Esophagus muscularis mucosa (tissue), 4 donors: ENCODE results near the gene LRRN2. TPM values are rescaled to one million over a fixed set of nuclear protein-coding genes. Genes with fewer than 3 reads are reported as not detected.
A peak's percentile ranks its signal among the peaks of the same experiment; 100 is the strongest.

Experiments
- DNase-seq: peaks from one replicate; pipeline ENCODE4 v3.0.0-alpha.2; 2017; ENCODE audit errors: extremely low spot score
- H3K27ac ChIP-seq, 4 donors: fragments of 200-600 bp; sonication (generic); replicated peaks in 1 of 4; 1 replicate in 3 of 4; 2 replicates in 1 of 4; pipeline ENCODE4 v1.5.1; 2016 to 2019; ENCODE audit warnings: mild to moderate bottlenecking in 1 of 4
- H3K27me3 ChIP-seq, 4 donors: fragments of 200-600 bp; sonication (generic); one replicate each; pipeline versions ENCODE4 v1.5.1 to v1.6.0; 2016 to 2019
- H3K36me3 ChIP-seq, 4 donors: fragments of 200-600 bp; sonication (generic); one replicate each; pipeline ENCODE4 v1.5.1; 2016 to 2019
- H3K4me1 ChIP-seq, 4 donors: fragments of 200-600 bp; sonication (generic); one replicate each; pipeline ENCODE4 v1.5.1; 2016 to 2019
- H3K4me3 ChIP-seq, 4 donors: fragments of 200-600 bp; sonication (generic); 1 replicate in 2 of 4; 2 replicates in 2 of 4; pipeline ENCODE4 v1.5.1; 2016 to 2019; ENCODE audit warnings: mild to moderate bottlenecking in 4 of 4, moderate library complexity in 1 of 4
- H3K9me3 ChIP-seq, 4 donors: fragments of 200-600 bp; sonication (generic); 1 replicate in 3 of 4; 2 replicates in 1 of 4; pipeline ENCODE4 v1.5.1; 2016 to 2019
- EP300 ChIP-seq: sonication (generic); formaldehyde crosslinking; IDR thresholded peaks from one replicate; pipeline ENCODE4 v1.6.1; 2017; ENCODE audit warnings: antibody characterized with exemption
- POLR2A ChIP-seq: fragments of 450-650 bp; IDR thresholded peaks from one replicate; pipeline ENCODE4 v1.6.1; 2017; ENCODE audit warnings: antibody characterized with exemption, moderate library complexity, mild to moderate bottlenecking, low read depth
- POLR2AphosphoS5 ChIP-seq, 2 donors: sonication (generic); formaldehyde crosslinking; IDR thresholded peaks; one replicate each; pipeline ENCODE4 v1.6.1; 2017; ENCODE audit warnings: antibody characterized with exemption in 2 of 2
- WGBS: methylation state at CpG from one replicate; pipeline ENCODE4 v1.1.5; 2018; 5-methylcytosine and 5-hydroxymethylcytosine counted together
- intact Hi-C: fragments of 100-400 bp; cut with DNase I; formaldehyde crosslinking; loops from one replicate; pipeline ENCODE4 v1.15.1; 2023
- total RNA-seq, 4 donors: library from RNA; depleted of rRNA; stranded (reverse); fragments of >200 nt; gene quantifications; one replicate each; pipeline versions ENCODE4 v1.1.0 to v1.2.1, GENCODE V29; 2016
- TF ChIP-seq, protein P1 (sequence below), 3 experiments: fragments of 200-600 bp in 2 of 3; fragments of 450-650 bp in 1 of 3; sonication (generic) in 2 of 3; IDR thresholded peaks; one replicate each; pipeline ENCODE4 v1.5.1; 2017 to 2019; ENCODE audit warnings: antibody characterized with exemption in 3 of 3, mild to moderate bottlenecking in 2 of 3, moderate library complexity in 1 of 3

LRRN2 gene
- total RNA-seq, 4 donors from 2014 or later: 3.6 to 15.2 (median 5.0) TPM

DNA sequence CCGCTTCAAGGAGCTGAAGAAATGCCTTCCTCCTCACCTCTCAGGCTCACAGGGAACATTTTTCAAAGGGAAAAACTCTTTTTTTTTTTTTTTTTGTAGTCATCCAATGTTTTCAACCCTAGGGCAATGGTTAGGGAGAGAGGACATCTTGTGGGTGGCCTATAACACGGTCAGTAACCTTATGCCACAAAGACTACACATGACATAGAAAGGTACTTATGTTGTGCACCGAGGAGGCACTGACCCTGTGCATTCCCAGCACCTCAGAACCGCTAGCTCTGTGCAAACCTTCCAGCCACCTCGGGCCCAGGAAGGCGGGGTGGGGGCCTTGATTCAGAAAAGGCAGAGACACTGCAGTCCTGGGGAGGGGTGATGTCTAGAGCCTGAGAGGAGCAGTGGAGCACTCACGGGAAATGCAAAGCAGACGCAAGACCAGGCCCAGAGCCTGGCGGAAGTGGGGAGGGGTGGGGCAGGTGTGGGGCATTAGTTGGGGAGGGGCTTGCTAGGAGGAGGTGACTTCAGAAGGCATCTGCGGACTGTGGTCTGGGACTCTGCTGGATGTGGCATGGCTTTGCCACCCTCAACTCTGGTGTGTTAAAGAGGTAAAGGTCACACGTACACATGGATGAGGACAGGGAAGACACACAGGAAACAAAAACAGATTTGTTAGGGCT lies 100.7 kb downstream of the LRRN2 start:
- TF ChIP-seq EP300: no peak
- no peak for TF ChIP-seq POLR2AphosphoS5 (IDR thresholded peaks at IDR 0.05)
- TF ChIP-seq, protein P1, sequence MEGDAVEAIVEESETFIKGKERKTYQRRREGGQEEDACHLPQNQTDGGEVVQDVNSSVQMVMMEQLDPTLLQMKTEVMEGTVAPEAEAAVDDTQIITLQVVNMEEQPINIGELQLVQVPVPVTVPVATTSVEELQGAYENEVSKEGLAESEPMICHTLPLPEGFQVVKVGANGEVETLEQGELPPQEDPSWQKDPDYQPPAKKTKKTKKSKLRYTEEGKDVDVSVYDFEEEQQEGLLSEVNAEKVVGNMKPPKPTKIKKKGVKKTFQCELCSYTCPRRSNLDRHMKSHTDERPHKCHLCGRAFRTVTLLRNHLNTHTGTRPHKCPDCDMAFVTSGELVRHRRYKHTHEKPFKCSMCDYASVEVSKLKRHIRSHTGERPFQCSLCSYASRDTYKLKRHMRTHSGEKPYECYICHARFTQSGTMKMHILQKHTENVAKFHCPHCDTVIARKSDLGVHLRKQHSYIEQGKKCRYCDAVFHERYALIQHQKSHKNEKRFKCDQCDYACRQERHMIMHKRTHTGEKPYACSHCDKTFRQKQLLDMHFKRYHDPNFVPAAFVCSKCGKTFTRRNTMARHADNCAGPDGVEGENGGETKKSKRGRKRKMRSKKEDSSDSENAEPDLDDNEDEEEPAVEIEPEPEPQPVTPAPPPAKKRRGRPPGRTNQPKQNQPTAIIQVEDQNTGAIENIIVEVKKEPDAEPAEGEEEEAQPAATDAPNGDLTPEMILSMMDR (IDR thresholded peaks at IDR 0.05): no peak
- no peak for TF ChIP-seq POLR2A
- no peak overlapping the region for H3K4me3 ChIP-seq
- H3K9me3 ChIP-seq: no peaks in the 10 kb centered on the region
- H3K27me3 ChIP-seq: no peaks in the 10 kb centered on the region
- 89% methylated on average over 11 of the region's 11 CpGs for WGBS
- H3K36me3 ChIP-seq: no peaks in the 10 kb centered on the region
- no peak for DNase-seq
- intact Hi-C loops: no loop called here
- peaks cover 0 to 8% (median 4%) of the 10 kb centered on the region in 4 donors for H3K4me1 ChIP-seq
- H3K27ac ChIP-seq: no peak overlapping the region

DNA sequence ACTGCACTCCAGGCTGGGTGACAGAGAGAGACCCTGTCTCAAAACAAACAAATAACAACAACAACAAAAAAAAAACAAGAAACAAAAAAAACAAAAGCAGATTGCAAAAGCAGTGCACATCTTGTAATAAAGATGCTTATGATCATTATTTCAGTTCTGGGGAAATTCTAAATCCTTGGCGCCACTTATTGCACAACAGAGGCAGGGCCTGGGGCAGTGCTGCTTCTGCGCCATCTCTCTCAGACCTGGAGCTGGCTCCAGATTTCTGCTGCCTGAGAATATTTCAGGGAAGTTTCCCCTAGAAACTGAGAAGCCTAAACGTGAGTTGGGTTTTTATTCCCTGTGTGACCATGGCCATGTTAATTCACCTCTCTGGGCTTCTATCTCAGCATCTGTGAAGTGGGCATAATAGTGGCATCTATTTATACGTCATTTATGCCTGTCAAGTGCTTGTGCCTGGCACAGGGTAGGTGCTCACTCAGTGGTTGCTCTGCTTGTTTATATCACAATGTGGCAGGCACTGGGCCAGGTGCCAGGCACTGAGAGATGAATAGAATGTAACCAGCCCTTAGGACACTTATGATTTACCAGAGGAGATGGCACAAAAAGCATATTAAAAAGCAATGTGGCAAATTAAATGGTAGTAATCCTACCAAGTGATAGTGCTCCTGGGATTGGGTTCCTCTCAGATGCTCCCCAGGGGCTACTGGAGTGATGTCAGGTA lies 101.5 kb downstream of the LRRN2 start:
- Histone ChIP-seq H3K27me3 (no peaks in the 10 kb centered on the region), H3K9me3 (no peaks in the 10 kb centered on the region), H3K4me1 (peaks cover 0 to 9% (median 6%) of the 10 kb centered on the region in 4 donors), H3K36me3 (no peaks in the 10 kb centered on the region), H3K4me3 (no peak overlapping the region), H3K27ac (no peak overlapping the region)
- intact Hi-C loops: no loop called here
- 73% methylated on average over 4 of the region's 4 CpGs for WGBS
- TF ChIP-seq POLR2AphosphoS5 (IDR thresholded peaks at IDR 0.05): peak in 1 of 2 donors; percentile 33
- TF ChIP-seq, protein P1 (IDR thresholded peaks at IDR 0.05): no peak
- no peak for DNase-seq

DNA sequence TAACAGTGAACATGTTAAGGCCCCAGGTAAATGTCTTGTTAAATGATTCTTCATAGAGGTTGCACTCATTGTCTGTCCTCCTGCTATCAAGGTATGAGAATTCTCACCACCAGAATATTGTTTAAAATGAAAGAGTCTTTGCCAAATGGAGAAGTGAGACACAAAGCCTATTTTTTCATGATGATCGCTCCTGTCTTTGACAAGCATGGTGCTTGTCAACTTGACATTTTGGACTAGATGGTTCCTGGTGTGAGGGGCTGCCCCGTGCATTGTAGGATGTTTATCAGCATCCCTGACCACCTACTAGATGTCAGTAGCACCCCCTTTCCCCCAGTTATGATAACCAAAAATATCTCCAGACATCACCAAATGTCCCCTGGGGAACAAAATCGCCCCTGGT lies 103.8 kb downstream of the LRRN2 start:
- no peaks in the 10 kb centered on the region for H3K9me3 ChIP-seq
- H3K27ac ChIP-seq: no peak overlapping the region
- intact Hi-C loops: no loop called here
- no peak overlapping the region for H3K4me3 ChIP-seq
- DNase-seq: no peak
- peaks cover 0 to 5% (median 0%) of the 10 kb centered on the region in 4 donors for H3K36me3 ChIP-seq
- H3K4me1 ChIP-seq: peaks cover 0 to 13% (median 10%) of the 10 kb centered on the region in 4 donors
- TF ChIP-seq EP300 (no peak), POLR2AphosphoS5 (IDR thresholded peaks at IDR 0.05) (no peak)
- WGBS: 88% methylated on average over 3 of the region's 3 CpGs
- no peaks in the 10 kb centered on the region for H3K27me3 ChIP-seq

DNA sequence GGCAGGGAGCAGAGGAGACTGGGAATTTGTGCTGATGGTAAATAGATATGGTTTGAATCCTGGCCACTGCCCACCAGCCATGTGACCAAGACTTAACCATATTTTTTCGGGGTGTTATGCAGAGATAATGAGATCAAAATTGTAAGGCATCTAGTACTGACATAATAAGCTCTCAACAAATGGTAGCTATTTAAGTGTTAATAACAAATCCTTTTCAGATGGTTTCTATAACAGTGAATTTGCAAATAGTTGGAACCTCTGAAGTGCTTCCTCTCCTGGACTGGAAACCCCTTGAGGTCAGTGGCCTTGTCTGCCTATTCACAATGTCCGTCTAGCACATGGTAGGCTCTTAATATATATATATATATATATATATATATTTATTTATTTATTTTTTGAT lies 104.7 kb downstream of the LRRN2 start:
- Histone ChIP-seq H3K4me3 (no peak overlapping the region), H3K4me1 (peaks cover 0 to 13% (median 10%) of the 10 kb centered on the region in 4 donors), H3K36me3 (peaks cover 0 to 5% (median 0%) of the 10 kb centered on the region in 4 donors), H3K9me3 (no peaks in the 10 kb centered on the region), H3K27me3 (no peaks in the 10 kb centered on the region), H3K27ac (no peak overlapping the region)
- no peak for TF ChIP-seq EP300
- TF ChIP-seq POLR2A: no peak
- TF ChIP-seq, protein P1 (IDR thresholded peaks at IDR 0.05): no peak
- TF ChIP-seq POLR2AphosphoS5 (IDR thresholded peaks at IDR 0.05): no peak
- WGBS: 83% methylated on average over 2 of the region's 2 CpGs
- intact Hi-C loops: no loop called here
- no peak for DNase-seq

DNA sequence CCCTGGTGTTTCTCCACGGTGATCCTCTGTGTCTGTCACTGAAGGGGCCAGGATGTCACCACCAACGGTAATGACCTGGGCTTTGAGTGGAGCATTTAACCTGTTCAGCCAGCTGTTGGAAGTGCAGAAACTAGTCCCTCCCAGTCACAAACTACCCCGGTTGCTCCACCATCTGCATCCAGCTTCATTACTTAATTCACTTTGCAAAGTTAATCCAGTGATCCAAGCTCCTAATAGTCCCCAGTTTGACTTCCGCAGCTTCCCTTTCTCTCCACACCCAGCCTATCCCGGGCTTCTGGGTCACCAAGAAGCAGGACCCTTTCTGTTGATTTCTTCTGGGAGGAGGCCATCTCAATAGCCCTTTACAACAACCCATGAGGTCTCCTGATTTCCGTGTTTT lies 105.9 kb downstream of the LRRN2 start:
- H3K36me3 ChIP-seq: peaks cover 0 to 5% (median 0%) of the 10 kb centered on the region in 4 donors
- WGBS: 82% methylated on average over 5 of the region's 6 CpGs
- peaks cover 0 to 21% (median 15%) of the 10 kb centered on the region in 4 donors for H3K4me1 ChIP-seq
- peak overlapping the region in 3 of 4 donors; percentile 32 to 52 (median 38) for H3K4me3 ChIP-seq
- H3K27me3 ChIP-seq: no peaks in the 10 kb centered on the region
- H3K27ac ChIP-seq: peak overlapping the region in 2 of 4 donors; percentile 40 to 55
- intact Hi-C loops: loop anchor here (10.0 kb wide), 1 partner anchor 95 kb away; no protein-coding TSS in a partner anchor
- no peak for DNase-seq
- TF ChIP-seq POLR2AphosphoS5 (IDR thresholded peaks at IDR 0.05) (no peak), POLR2A (no peak), EP300 (no peak)
- TF ChIP-seq, protein P1 (IDR thresholded peaks at IDR 0.05): no peak
- no peaks in the 10 kb centered on the region for H3K9me3 ChIP-seq
